ENCODE measurements around the gene TMED8. TPM values are rescaled to one million over a fixed set of nuclear protein-coding genes. Genes with fewer than 3 reads are reported as not detected.

Gene TMED8
- total and polyA plus RNA-seq, 12 donors = 4.8 to 23.6 (median 19.9) TPM

- DNase-seq = no peak
- intact Hi-C loops (cut with DNase I) = no loop called here
- Histone ChIP-seq H3K27me3 (no peaks in the 10 kb centered on the region), H3K36me3 (replicated peaks in 1 of 2) (peaks cover 0 to 20% of the 10 kb centered on the region in 2 donors), H3K9me3 (replicated peaks in 1 of 3) (no peaks in the 10 kb centered on the region), H3K4me3 (no peak overlapping the region), H3K4me1 (replicated peaks in 1 of 2) (no peaks in the 10 kb centered on the region), H3K27ac (no peak overlapping the region)
- 67 to 88% (median 69%) methylated on average over 9 to 13 of the region's 13 CpGs for WGBS, 4 donors
- no peak for TF ChIP-seq CTCF (IDR thresholded peaks at IDR 0.05)
- TF ChIP-seq POLR2A (IDR thresholded peaks at IDR 0.05) = no peak
These were observed 80.7 kb downstream of the TMED8 start for GRCh38 chr14:77296155-77296554.

- Histone ChIP-seq H3K4me3 (no peak overlapping the region), H3K36me3 (replicated peaks in 1 of 2) (peaks cover 0 to 36% of the 10 kb centered on the region in 2 donors), H3K4me1 (replicated peaks in 1 of 2) (no peaks in the 10 kb centered on the region), H3K27me3 (no peaks in the 10 kb centered on the region), H3K27ac (no peak overlapping the region), H3K9me3 (replicated peaks in 1 of 3) (no peaks in the 10 kb centered on the region)
- intact Hi-C loops (cut with DNase I) = no loop called here
- 86 to 97% (median 95%) methylated on average over 3 to 4 of the region's 4 CpGs for WGBS, 4 donors
- no peak for TF ChIP-seq POLR2A (IDR thresholded peaks at IDR 0.05)
- no peak for DNase-seq
These were observed 86.2 kb downstream of the TMED8 start for GRCh38 chr14:77290705-77291104.

- Histone ChIP-seq H3K4me3 (no peak overlapping the region), H3K27ac (no peak overlapping the region), H3K27me3 (no peaks in the 10 kb centered on the region), H3K4me1 (replicated peaks in 1 of 2) (no peaks in the 10 kb centered on the region), H3K36me3 (replicated peaks in 1 of 2) (peaks cover 0 to 69% of the 10 kb centered on the region in 2 donors), H3K9me3 (replicated peaks in 1 of 3) (no peaks in the 10 kb centered on the region)
- intact Hi-C loops (cut with DNase I) = no loop called here
- no peak for TF ChIP-seq CTCF (IDR thresholded peaks at IDR 0.05)
- no peak for TF ChIP-seq POLR2A (IDR thresholded peaks at IDR 0.05)
- no peak for DNase-seq
- 92 to 96% (median 94%) methylated on average over 5 of the region's 5 CpGs for WGBS, 4 donors
These were observed 90.3 kb downstream of the TMED8 start for GRCh38 chr14:77286576-77286975.

Other genes starting within 250 kb of the TMED8 start
- gene ZDHHC22, start 235.3 kb downstream of the TMED8 start, total RNA-seq = 1 to 10 TPM in 1 of 9 donors, under 1 TPM in 3, not detected in 5; 0.06 to 1.2 (median 0.25) TPM
- gene ZDHHC22, start 235.3 kb downstream of the TMED8 start, polyA plus RNA-seq = under 1 TPM in 1 of 3 donors, not detected in 2; 0.24 TPM
- 10 to 100 TPM in 3 of 9 donors, 1 to 10 TPM in 6; 2.7 to 19.7 (median 8.6) TPM for gene TMEM63C, start 195.3 kb downstream of the TMED8 start, total RNA-seq
- gene TMEM63C, start 195.3 kb downstream of the TMED8 start, polyA plus RNA-seq = 10 to 100 TPM in 1 of 3 donors, 1 to 10 TPM in 2; 3.1 to 21.2 (median 7.9) TPM
- gene NGB, start 105.9 kb downstream of the TMED8 start, total RNA-seq = 10 to 100 TPM in 1 of 9 donors, 1 to 10 TPM in 2, under 1 TPM in 2, not detected in 4; 0.17 to 13.0 (median 1.0) TPM
- gene NGB, start 105.9 kb downstream of the TMED8 start, polyA plus RNA-seq = 10 to 100 TPM in 2 of 3 donors, 1 to 10 TPM in 1; 6.3 to 15.4 (median 10.3) TPM
- gene POMT2, start 56.2 kb downstream of the TMED8 start, total RNA-seq = 10 to 100 TPM; 14.0 to 48.8 (median 40.0) TPM
- 10 to 100 TPM; 49.2 to 52.3 (median 51.0) TPM for gene POMT2, start 56.2 kb downstream of the TMED8 start, polyA plus RNA-seq
- 100 to 1,000 TPM in 2 of 9 donors, 10 to 100 TPM in 7; 25.3 to 154 (median 53.0) TPM for gene GSTZ1, start 56.1 kb downstream of the TMED8 start, total RNA-seq
- gene GSTZ1, start 56.1 kb downstream of the TMED8 start, polyA plus RNA-seq = 10 to 100 TPM; 28.7 to 74.0 (median 48.5) TPM
- gene SAMD15, start 285 bp upstream of the TMED8 start, total RNA-seq = 1 to 10 TPM in 8 of 9 donors, under 1 TPM in 1; 0.24 to 4.6 (median 1.5) TPM
- 1 to 10 TPM in 2 of 3 donors, under 1 TPM in 1; 0.51 to 2.0 (median 1.0) TPM for gene SAMD15, start 285 bp upstream of the TMED8 start, polyA plus RNA-seq
- under 1 TPM in 6 of 9 donors, not detected in 3; 0.22 to 0.72 (median 0.45) TPM for gene NOXRED1, start 46.4 kb upstream of the TMED8 start, total RNA-seq
- under 1 TPM; 0.29 to 0.64 (median 0.57) TPM for gene NOXRED1, start 46.4 kb upstream of the TMED8 start, polyA plus RNA-seq
- 10 to 100 TPM; 13.0 to 36.3 (median 20.6) TPM for gene VIPAS39, start 80.5 kb upstream of the TMED8 start, total RNA-seq
- gene VIPAS39, start 80.5 kb upstream of the TMED8 start, polyA plus RNA-seq = 10 to 100 TPM; 11.2 to 27.3 (median 11.8) TPM
- gene AHSA1, start 81.0 kb upstream of the TMED8 start, total RNA-seq = 100 to 1,000 TPM in 8 of 9 donors, 10 to 100 TPM in 1; 93.6 to 240 (median 161) TPM
- 100 to 1,000 TPM in 2 of 3 donors, 10 to 100 TPM in 1; 91.4 to 386 (median 166) TPM for gene AHSA1, start 81.0 kb upstream of the TMED8 start, polyA plus RNA-seq
- under 1 TPM in 3 of 9 donors, not detected in 6; 0.11 to 0.22 (median 0.17) TPM for gene ISM2, start 121.7 kb upstream of the TMED8 start, total RNA-seq
- under 1 TPM in 1 of 3 donors, not detected in 2; 0.08 TPM for gene ISM2, start 121.7 kb upstream of the TMED8 start, polyA plus RNA-seq
- 10 to 100 TPM; 22.8 to 61.9 (median 43.5) TPM for gene SPTLC2, start 239.5 kb upstream of the TMED8 start, total RNA-seq
- 10 to 100 TPM in 1 of 3 donors, 1 to 10 TPM in 2; 7.1 to 18.3 (median 8.6) TPM for gene SPTLC2, start 239.5 kb upstream of the TMED8 start, polyA plus RNA-seq

All from adrenal gland (tissue), 12 donors.